Activated naive CD4-positive, alpha-beta T cell (primary cell): ENCODE data around the gene DPH2.

Experiments
- DNase-seq, 4 experiments: peaks; one replicate each; lab custom pipeline; 2025; lab: John Stamatoyannopoulos, UW

Gene DPH2

GRCh38 chr1:43945674-43946235 is 24.1 kb upstream of the DPH2 start:
- DNase-seq, result no peak

- peak; percentile 77 to 92 (median 86) for DNase-seq
Measured at GRCh38 chr1:43946236-43947060, 23.4 kb upstream of the DPH2 start, which contains the start of gene IPO13. Gene IPO13, plus strand, starts transcription at chr1:43946950. Its CDS starts 651 bp downstream, at chr1:43947601.

GRCh38 chr1:43947061-43947873 is 22.5 kb upstream of the DPH2 start:
- no peak for DNase-seq

GRCh38 chr1:43947874-43948437 is 21.9 kb upstream of the DPH2 start:
- DNase-seq, result no peak

- DNase-seq, result no peak
Measured at GRCh38 chr1:43949678-43950077, 20.1 kb upstream of the DPH2 start.

GRCh38 chr1:43951021-43951985 is 18.5 kb upstream of the DPH2 start:
- no peak for DNase-seq

GRCh38 chr1:43952731-43953346 is 17.0 kb upstream of the DPH2 start:
- no peak for DNase-seq

GRCh38 chr1:43953361-43953760 is 16.4 kb upstream of the DPH2 start:
- no peak for DNase-seq

- no peak for DNase-seq
Measured at GRCh38 chr1:43954036-43954435, 15.8 kb upstream of the DPH2 start.

GRCh38 chr1:43956234-43956633 is 13.6 kb upstream of the DPH2 start:
- no peak for DNase-seq

GRCh38 chr1:43957407-43958040 is 12.3 kb upstream of the DPH2 start:
- DNase-seq, result no peak

- DNase-seq, result no peak
Measured at GRCh38 chr1:43958351-43959255, 11.2 kb upstream of the DPH2 start.

- no peak for DNase-seq
Measured at GRCh38 chr1:43960798-43961197, 9.0 kb upstream of the DPH2 start.

GRCh38 chr1:43961692-43962091 is 8.1 kb upstream of the DPH2 start:
- DNase-seq, result no peak

- no peak for DNase-seq
Measured at GRCh38 chr1:43962324-43962723, 7.5 kb upstream of the DPH2 start.

- DNase-seq, result no peak
Measured at GRCh38 chr1:43963006-43963405, 6.8 kb upstream of the DPH2 start.

GRCh38 chr1:43963890-43964289 is 5.9 kb upstream of the DPH2 start:
- no peak for DNase-seq

- no peak for DNase-seq
Measured at GRCh38 chr1:43965316-43965715, 4.5 kb upstream of the DPH2 start.

- no peak for DNase-seq
Measured at GRCh38 chr1:43968348-43968948, 1.4 kb upstream of the DPH2 start.
